Measurements from ENCODE around the gene CIDEC. TPM values are rescaled to one million over a fixed set of nuclear protein-coding genes. Genes with fewer than 3 reads are reported as not detected.

Gene CIDEC
- total and polyA plus RNA-seq, 2 of the 13 experiments (the other 11 are each of a cell fraction or from before 2014, with no cell fraction given): 2.5 to 10.4 TPM

GRCh38 chr3:9843715-9844438, 36.2 kb downstream of the CIDEC start, which contains the start of gene RPUSD3 (continued):
- TF ChIP-seq, protein P1, sequence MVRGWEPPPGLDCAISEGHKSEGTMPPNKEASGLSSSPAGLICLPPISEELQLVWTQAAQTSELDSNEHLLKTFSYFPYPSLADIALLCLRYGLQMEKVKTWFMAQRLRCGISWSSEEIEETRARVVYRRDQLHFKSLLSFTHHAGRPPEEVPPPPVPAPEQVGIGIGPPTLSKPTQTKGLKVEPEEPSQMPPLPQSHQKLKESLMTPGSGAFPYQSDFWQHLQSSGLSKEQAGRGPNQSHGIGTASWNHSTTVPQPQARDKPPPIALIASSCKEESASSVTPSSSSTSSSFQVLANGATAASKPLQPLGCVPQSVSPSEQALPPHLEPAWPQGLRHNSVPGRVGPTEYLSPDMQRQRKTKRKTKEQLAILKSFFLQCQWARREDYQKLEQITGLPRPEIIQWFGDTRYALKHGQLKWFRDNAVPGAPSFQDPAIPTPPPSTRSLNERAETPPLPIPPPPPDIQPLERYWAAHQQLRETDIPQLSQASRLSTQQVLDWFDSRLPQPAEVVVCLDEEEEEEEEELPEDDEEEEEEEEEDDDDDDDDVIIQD (CRISPR knock-in tag; IDR thresholded peaks at IDR 0.05; ENCODE audit: low read depth): no peak
- TF ChIP-seq DRAP1 (CRISPR knock-in tag; IDR thresholded peaks at IDR 0.05): peak; percentile 78
- no peak for TF ChIP-seq ZNF382 (CRISPR knock-in tag; IDR thresholded peaks at IDR 0.05; ENCODE audit: borderline replicate concordance)
- TF ChIP-seq SP4 (CRISPR knock-in tag; IDR thresholded peaks at IDR 0.05): 0 out of 2 replicates have a peak, but pooled peaks have one; percentile 2
- TF ChIP-seq SRSF9 (IDR thresholded peaks at IDR 0.05; ENCODE audit: borderline replicate concordance, insufficient read depth, low read depth, low read length, poor library complexity, severe bottlenecking): no peak
- TF ChIP-seq ZNF331 (CRISPR knock-in tag; IDR thresholded peaks at IDR 0.05): peak; percentile 16; the same call in 1 of the 2 replicates
- TF ChIP-seq, protein P2, sequence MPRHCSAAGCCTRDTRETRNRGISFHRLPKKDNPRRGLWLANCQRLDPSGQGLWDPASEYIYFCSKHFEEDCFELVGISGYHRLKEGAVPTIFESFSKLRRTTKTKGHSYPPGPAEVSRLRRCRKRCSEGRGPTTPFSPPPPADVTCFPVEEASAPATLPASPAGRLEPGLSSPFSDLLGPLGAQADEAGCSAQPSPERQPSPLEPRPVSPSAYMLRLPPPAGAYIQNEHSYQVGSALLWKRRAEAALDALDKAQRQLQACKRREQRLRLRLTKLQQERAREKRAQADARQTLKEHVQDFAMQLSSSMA (CRISPR knock-in tag; IDR thresholded peaks at IDR 0.05): no peak
- TF ChIP-seq ZNF629 (CRISPR knock-in tag; conservative IDR thresholded peaks at IDR 0.05): peak; percentile 71
- TF ChIP-seq ZNF343 (CRISPR knock-in tag; IDR thresholded peaks at IDR 0.05): 0 out of 2 replicates have a peak, but pooled peaks have one; percentile 54
- no peak for TF ChIP-seq ZNF878 (CRISPR knock-in tag; IDR thresholded peaks at IDR 0.05)
- TF ChIP-seq ZFP1 (CRISPR knock-in tag; IDR thresholded peaks at IDR 0.05): no peak
- TF ChIP-seq, protein P3, sequence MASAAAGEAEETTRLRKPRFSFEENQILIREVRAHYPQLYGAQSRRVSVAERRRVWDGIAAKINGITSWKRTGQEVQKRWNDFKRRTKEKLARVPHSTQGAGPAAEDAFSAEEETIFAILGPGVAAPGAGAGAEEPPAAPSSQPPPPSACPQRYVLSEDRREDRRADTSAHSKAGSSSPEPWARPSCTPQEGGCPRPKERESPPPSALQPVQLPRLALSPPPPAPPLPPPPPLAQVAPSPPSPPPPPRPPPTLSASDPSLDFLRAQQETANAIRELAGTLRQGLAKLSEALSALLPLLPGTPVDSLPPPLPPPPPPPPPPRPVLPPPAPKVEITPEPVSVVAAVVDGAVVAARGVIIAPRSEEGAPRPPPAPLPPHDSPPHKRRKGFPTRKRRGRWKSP (CRISPR knock-in tag; IDR thresholded peaks at IDR 0.05): 0 out of 2 replicates have a peak, but pooled peaks have one; percentile 49
- peak; percentile 48 for TF ChIP-seq U2AF1 (optimal IDR thresholded peaks at IDR 0.05; ENCODE audit: low read depth, low read length)
- 0 out of 2 replicates have a peak, but pooled peaks have one; percentile 49 for TF ChIP-seq YEATS4 (CRISPR knock-in tag; IDR thresholded peaks at IDR 0.05; ENCODE audit: borderline replicate concordance)
- TF ChIP-seq, protein P4, sequence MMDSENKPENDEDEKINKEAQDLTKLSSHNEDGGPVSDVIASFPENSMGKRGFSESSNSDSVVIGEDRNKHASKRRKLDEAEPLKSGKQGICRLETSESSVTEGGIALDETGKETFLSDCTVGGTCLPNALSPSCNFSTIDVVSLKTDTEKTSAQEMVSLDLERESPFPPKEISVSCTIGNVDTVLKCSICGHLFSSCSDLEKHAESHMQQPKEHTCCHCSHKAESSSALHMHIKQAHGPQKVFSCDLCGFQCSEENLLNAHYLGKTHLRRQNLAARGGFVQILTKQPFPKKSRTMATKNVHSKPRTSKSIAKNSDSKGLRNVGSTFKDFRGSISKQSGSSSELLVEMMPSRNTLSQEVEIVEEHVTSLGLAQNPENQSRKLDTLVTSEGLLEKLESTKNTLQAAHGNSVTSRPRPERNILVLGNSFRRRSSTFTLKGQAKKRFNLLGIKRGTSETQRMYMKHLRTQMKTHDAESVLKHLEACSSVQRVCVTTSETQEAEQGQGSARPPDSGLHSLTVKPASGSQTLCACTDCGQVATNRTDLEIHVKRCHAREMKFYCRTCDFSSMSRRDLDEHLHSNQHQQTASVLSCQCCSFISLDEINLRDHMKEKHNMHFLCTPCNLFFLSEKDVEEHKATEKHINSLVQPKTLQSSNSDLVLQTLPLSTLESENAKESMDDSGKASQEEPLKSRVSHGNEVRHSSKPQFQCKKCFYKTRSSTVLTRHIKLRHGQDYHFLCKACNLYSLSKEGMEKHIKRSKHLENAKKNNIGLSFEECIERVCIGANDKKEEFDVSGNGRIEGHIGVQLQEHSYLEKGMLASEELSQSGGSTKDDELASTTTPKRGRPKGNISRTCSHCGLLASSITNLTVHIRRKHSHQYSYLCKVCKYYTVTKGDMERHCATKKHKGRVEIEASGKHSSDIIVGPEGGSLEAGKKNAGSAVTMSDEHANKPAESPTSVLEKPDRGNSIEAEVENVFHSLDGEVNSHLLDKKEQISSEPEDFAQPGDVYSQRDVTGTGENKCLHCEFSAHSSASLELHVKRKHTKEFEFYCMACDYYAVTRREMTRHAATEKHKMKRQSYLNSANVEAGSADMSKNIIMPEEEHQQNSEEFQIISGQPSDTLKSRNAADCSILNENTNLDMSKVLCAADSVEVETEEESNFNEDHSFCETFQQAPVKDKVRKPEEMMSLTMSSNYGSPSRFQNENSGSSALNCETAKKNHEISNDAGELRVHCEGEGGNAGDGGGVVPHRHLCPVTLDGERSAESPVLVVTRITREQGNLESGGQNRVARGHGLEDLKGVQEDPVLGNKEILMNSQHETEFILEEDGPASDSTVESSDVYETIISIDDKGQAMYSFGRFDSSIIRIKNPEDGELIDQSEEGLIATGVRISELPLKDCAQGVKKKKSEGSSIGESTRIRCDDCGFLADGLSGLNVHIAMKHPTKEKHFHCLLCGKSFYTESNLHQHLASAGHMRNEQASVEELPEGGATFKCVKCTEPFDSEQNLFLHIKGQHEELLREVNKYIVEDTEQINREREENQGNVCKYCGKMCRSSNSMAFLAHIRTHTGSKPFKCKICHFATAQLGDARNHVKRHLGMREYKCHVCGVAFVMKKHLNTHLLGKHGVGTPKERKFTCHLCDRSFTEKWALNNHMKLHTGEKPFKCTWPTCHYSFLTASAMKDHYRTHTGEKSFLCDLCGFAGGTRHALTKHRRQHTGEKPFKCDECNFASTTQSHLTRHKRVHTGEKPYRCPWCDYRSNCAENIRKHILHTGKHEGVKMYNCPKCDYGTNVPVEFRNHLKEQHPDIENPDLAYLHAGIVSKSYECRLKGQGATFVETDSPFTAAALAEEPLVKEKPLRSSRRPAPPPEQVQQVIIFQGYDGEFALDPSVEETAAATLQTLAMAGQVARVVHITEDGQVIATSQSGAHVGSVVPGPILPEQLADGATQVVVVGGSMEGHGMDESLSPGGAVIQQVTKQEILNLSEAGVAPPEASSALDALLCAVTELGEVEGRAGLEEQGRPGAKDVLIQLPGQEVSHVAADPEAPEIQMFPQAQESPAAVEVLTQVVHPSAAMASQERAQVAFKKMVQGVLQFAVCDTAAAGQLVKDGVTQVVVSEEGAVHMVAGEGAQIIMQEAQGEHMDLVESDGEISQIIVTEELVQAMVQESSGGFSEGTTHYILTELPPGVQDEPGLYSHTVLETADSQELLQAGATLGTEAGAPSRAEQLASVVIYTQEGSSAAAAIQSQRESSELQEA (CRISPR knock-in tag; IDR thresholded peaks at IDR 0.05; ENCODE audit: not compliant biosample characterization): no peak
- TF ChIP-seq ZNF326 (CRISPR knock-in tag; IDR thresholded peaks at IDR 0.05; ENCODE audit: borderline replicate concordance): no peak
- TF ChIP-seq PAF1 (CRISPR knock-in tag; IDR thresholded peaks at IDR 0.05): no peak

Data from HepG2 (cell line).